CD4-positive, alpha-beta memory T cell (primary cell): Measurements from ENCODE around the gene SRRM4. TPM values are rescaled to one million over a fixed set of nuclear protein-coding genes. Genes with fewer than 3 reads are reported as not detected.

Experiments
- CTCF ChIA-PET: fragments of 350-600 bp; sonication (Branson Sonifier 250); formaldehyde crosslinking; loops from one replicate; lab custom pipeline; 2021; ENCODE audit warnings: inconsistent platforms; ENCODE audit not compliant: partially characterized antibody; lab: Charles Lee
- POLR2A ChIA-PET: fragments of 350-600 bp; sonication (Branson Sonifier 250); formaldehyde crosslinking; loops from one replicate; lab custom pipeline; 2021; ENCODE audit not compliant: partially characterized antibody; lab: Charles Lee
- DNase-seq, 5 donors: peaks; one replicate each; pipeline versions ENCODE4 v3.0.0 to v3.0.0-alpha.2; 2020 to 2022; ENCODE audit warnings: mixed read lengths in 1 of 5
- H3K27ac ChIP-seq: one replicate; pipeline ENCODE4 v1.7.0; 2013; ENCODE audit warnings: low read depth, low read length
- H3K27me3 ChIP-seq: 2 replicates; pipeline ENCODE4 v1.7.0; 2013; ENCODE audit warnings: mild to moderate bottlenecking, low read length, moderate library complexity; ENCODE audit not compliant: insufficient read depth
- H3K36me3 ChIP-seq: 2 replicates; pipeline ENCODE4 v1.7.0; 2013; ENCODE audit warnings: mild to moderate bottlenecking, low read length, moderate library complexity; ENCODE audit not compliant: insufficient read depth
- H3K4me1 ChIP-seq: 2 replicates; pipeline ENCODE4 v1.7.0; 2013; ENCODE audit warnings: mild to moderate bottlenecking, low read length, moderate library complexity; ENCODE audit not compliant: insufficient read depth
- H3K4me3 ChIP-seq, 2 donors: one replicate each; pipeline ENCODE4 v1.7.0; 2013; ENCODE audit warnings: low read length in 2 of 2, mild to moderate bottlenecking in 1 of 2
- H3K9me3 ChIP-seq, 2 donors: one replicate each; pipeline ENCODE4 v1.7.0; 2013; ENCODE audit warnings: low read length in 2 of 2, control low read depth in 1 of 2; ENCODE audit not compliant: control insufficient read depth in 1 of 2
- H3K27ac Mint-ChIP-seq, 7 donors: one replicate each; pipeline ENCODE4 v1.8.0; 2020 to 2021; ENCODE audit warnings: mixed read lengths in 7 of 7, mild to moderate bottlenecking in 6 of 7, inconsistent platforms in 3 of 7, moderate library complexity in 3 of 7
- H3K27me3 Mint-ChIP-seq, 2 donors: one replicate each; pipeline ENCODE4 v1.8.0; 2020 to 2021; ENCODE audit warnings: mixed read lengths in 2 of 2
- H3K36me3 Mint-ChIP-seq, 2 donors: one replicate each; pipeline ENCODE4 v1.8.0; 2020 to 2021; ENCODE audit warnings: mixed read lengths in 2 of 2, inconsistent platforms in 1 of 2, mild to moderate bottlenecking in 1 of 2
- H3K4me1 Mint-ChIP-seq, 4 donors: one replicate each; pipeline ENCODE4 v1.8.0; 2020 to 2021; ENCODE audit warnings: mixed read lengths in 4 of 4, mild to moderate bottlenecking in 1 of 4
- H3K4me3 Mint-ChIP-seq, 8 donors: one replicate each; pipeline ENCODE4 v1.8.0; 2020 to 2021; ENCODE audit warnings: mixed read lengths in 8 of 8, mild to moderate bottlenecking in 7 of 8, moderate library complexity in 6 of 8, inconsistent platforms in 3 of 8
- H3K9me3 Mint-ChIP-seq, 8 donors: one replicate each; pipeline ENCODE4 v1.8.0; 2020 to 2021; ENCODE audit warnings: mixed read lengths in 8 of 8, mild to moderate bottlenecking in 5 of 8, inconsistent platforms in 3 of 8, moderate library complexity in 1 of 8
- intact Hi-C: fragments of 100-400 bp; cut with micrococcal nuclease; formaldehyde crosslinking; loops from one replicate; pipeline ENCODE4 v1.15.1; 2023
- polyA plus RNA-seq, 2 donors: library from polyadenylated mRNA; unstranded; fragments of 300-500 nt; fragmentation: Illumina TruSeq; gene quantifications; one replicate each; pipeline ENCODE4 v1.2.3, GENCODE V29; 2021
- total RNA-seq, 2 experiments: library from RNA; stranded (reverse); gene quantifications; one replicate each; pipeline ENCODE4 v1.2.3, GENCODE V29; 2021

The SRRM4 gene
- total and polyA plus RNA-seq, 4 experiments from 2014 or later = not detected

- CTCF ChIA-PET = no interaction called here
- Histone ChIP-seq H3K9me3 (no peaks in the 10 kb centered on the region), H3K4me3 (no peak overlapping the region), H3K27me3 (no peaks in the 10 kb centered on the region), H3K4me1 (no peaks in the 10 kb centered on the region), H3K27ac (no peak overlapping the region), H3K36me3 (no peaks in the 10 kb centered on the region)
- H3K27me3 Mint-ChIP-seq = peaks cover 11 to 16% of the 10 kb centered on the region in 2 donors
- H3K36me3 Mint-ChIP-seq = no peaks in the 10 kb centered on the region
- no peak overlapping the region for H3K27ac Mint-ChIP-seq
- H3K4me1 Mint-ChIP-seq = no peaks in the 10 kb centered on the region
- intact Hi-C loops = no loop called here
- no peak for DNase-seq
- no peak overlapping the region for H3K4me3 Mint-ChIP-seq
- POLR2A ChIA-PET = no interaction called here
- H3K9me3 Mint-ChIP-seq = peaks cover 5 to 46% (median 24%) of the 10 kb centered on the region in 8 donors
Observed at GRCh38 chr12:119008691-119009221, 27.4 kb downstream of the SRRM4 start.

- Mint-ChIP-seq H3K4me3 (no peak overlapping the region), H3K27ac (no peak overlapping the region), H3K27me3 (peaks cover 9 to 16% of the 10 kb centered on the region in 2 donors), H3K4me1 (no peaks in the 10 kb centered on the region), H3K9me3 (peaks cover 5 to 51% (median 25%) of the 10 kb centered on the region in 8 donors), H3K36me3 (no peaks in the 10 kb centered on the region)
- no peaks in the 10 kb centered on the region for H3K36me3 ChIP-seq
- H3K9me3 ChIP-seq = no peaks in the 10 kb centered on the region
- no peaks in the 10 kb centered on the region for H3K4me1 ChIP-seq
- intact Hi-C loops = no loop called here
- ChIA-PET POLR2A (no interaction called here), CTCF (no interaction called here)
- no peak for DNase-seq
- H3K4me3 ChIP-seq = no peak overlapping the region
- no peaks in the 10 kb centered on the region for H3K27me3 ChIP-seq
- H3K27ac ChIP-seq = no peak overlapping the region
Observed at GRCh38 chr12:119011231-119011630, 29.9 kb downstream of the SRRM4 start.

- Mint-ChIP-seq H3K4me1 (no peaks in the 10 kb centered on the region), H3K27ac (no peak overlapping the region), H3K9me3 (peaks cover 6 to 51% (median 25%) of the 10 kb centered on the region in 8 donors), H3K27me3 (peaks cover 9 to 17% of the 10 kb centered on the region in 2 donors), H3K36me3 (no peaks in the 10 kb centered on the region), H3K4me3 (no peak overlapping the region)
- H3K9me3 ChIP-seq = no peaks in the 10 kb centered on the region
- DNase-seq = no peak
- no peak overlapping the region for H3K27ac ChIP-seq
- H3K36me3 ChIP-seq = no peaks in the 10 kb centered on the region
- no peaks in the 10 kb centered on the region for H3K27me3 ChIP-seq
- no peaks in the 10 kb centered on the region for H3K4me1 ChIP-seq
- no peak overlapping the region for H3K4me3 ChIP-seq
- intact Hi-C loops = no loop called here
- POLR2A ChIA-PET = no interaction called here
- CTCF ChIA-PET = no interaction called here
Observed at GRCh38 chr12:119012179-119012578, 30.8 kb downstream of the SRRM4 start.

- intact Hi-C loops = no loop called here
- H3K4me3 ChIP-seq = no peak overlapping the region
- peaks cover 9 to 17% of the 10 kb centered on the region in 2 donors for H3K27me3 Mint-ChIP-seq
- H3K9me3 Mint-ChIP-seq = peaks cover 6 to 55% (median 23%) of the 10 kb centered on the region in 8 donors
- ChIA-PET CTCF (no interaction called here), POLR2A (no interaction called here)
- H3K27ac Mint-ChIP-seq = no peak overlapping the region
- H3K36me3 Mint-ChIP-seq = no peaks in the 10 kb centered on the region
- no peaks in the 10 kb centered on the region for H3K9me3 ChIP-seq
- no peaks in the 10 kb centered on the region for H3K4me1 ChIP-seq
- no peaks in the 10 kb centered on the region for H3K27me3 ChIP-seq
- H3K36me3 ChIP-seq = no peaks in the 10 kb centered on the region
- DNase-seq = no peak
- no peaks in the 10 kb centered on the region for H3K4me1 Mint-ChIP-seq
- H3K27ac ChIP-seq = no peak overlapping the region
- no peak overlapping the region for H3K4me3 Mint-ChIP-seq
Observed at GRCh38 chr12:119013023-119013422, 31.7 kb downstream of the SRRM4 start.

GRCh38 chr12:119014368-119014767 is 33.0 kb downstream of the SRRM4 start:
- DNase-seq = no peak
- ChIA-PET POLR2A (no interaction called here), CTCF (no interaction called here)
- H3K27ac ChIP-seq = no peak overlapping the region
- no peaks in the 10 kb centered on the region for H3K36me3 ChIP-seq
- intact Hi-C loops = no loop called here
- H3K4me3 Mint-ChIP-seq = no peak overlapping the region
- no peaks in the 10 kb centered on the region for H3K4me1 ChIP-seq
- H3K9me3 Mint-ChIP-seq = peaks cover 2 to 46% (median 21%) of the 10 kb centered on the region in 8 donors
- no peaks in the 10 kb centered on the region for H3K4me1 Mint-ChIP-seq
- H3K4me3 ChIP-seq = no peak overlapping the region
- no peaks in the 10 kb centered on the region for H3K9me3 ChIP-seq
- no peaks in the 10 kb centered on the region for H3K36me3 Mint-ChIP-seq
- H3K27me3 Mint-ChIP-seq = peaks cover 3 to 9% of the 10 kb centered on the region in 2 donors
- H3K27me3 ChIP-seq = no peaks in the 10 kb centered on the region
- no peak overlapping the region for H3K27ac Mint-ChIP-seq

- POLR2A ChIA-PET = no interaction called here
Observed at GRCh38 chr12:119016715-119017114, 35.4 kb downstream of the SRRM4 start.

GRCh38 chr12:119019166-119019565 is 37.8 kb downstream of the SRRM4 start:
- CTCF ChIA-PET = no interaction called here
- Histone ChIP-seq H3K36me3 (no peaks in the 10 kb centered on the region), H3K9me3 (no peaks in the 10 kb centered on the region), H3K4me1 (no peaks in the 10 kb centered on the region), H3K27ac (no peak overlapping the region), H3K4me3 (no peak overlapping the region), H3K27me3 (no peaks in the 10 kb centered on the region)
- Mint-ChIP-seq H3K27me3 (peaks cover 6% of the 10 kb centered on the region in 2 donors), H3K4me3 (no peak overlapping the region), H3K4me1 (no peaks in the 10 kb centered on the region), H3K9me3 (peaks cover 5 to 33% (median 12%) of the 10 kb centered on the region in 8 donors), H3K27ac (no peak overlapping the region), H3K36me3 (no peaks in the 10 kb centered on the region)
- POLR2A ChIA-PET = no interaction called here
- intact Hi-C loops = no loop called here
- no peak for DNase-seq

More at GRCh38 chr12:119016715-119017114, 35.4 kb downstream of the SRRM4 start:
- H3K36me3 Mint-ChIP-seq = no peaks in the 10 kb centered on the region
- no peaks in the 10 kb centered on the region for H3K9me3 ChIP-seq
- H3K9me3 Mint-ChIP-seq = peaks cover 5 to 36% (median 16%) of the 10 kb centered on the region in 8 donors
- CTCF ChIA-PET = no interaction called here
- DNase-seq = no peak
- no peak overlapping the region for H3K4me3 ChIP-seq
- H3K27ac Mint-ChIP-seq = no peak overlapping the region
- intact Hi-C loops = no loop called here
- H3K27ac ChIP-seq = no peak overlapping the region
- H3K4me3 Mint-ChIP-seq = no peak overlapping the region
- no peaks in the 10 kb centered on the region for H3K36me3 ChIP-seq
- no peaks in the 10 kb centered on the region for H3K4me1 Mint-ChIP-seq
- no peaks in the 10 kb centered on the region for H3K4me1 ChIP-seq
- no peaks in the 10 kb centered on the region for H3K27me3 ChIP-seq
- H3K27me3 Mint-ChIP-seq = peaks cover 6 to 9% of the 10 kb centered on the region in 2 donors
